ENCODE data around the gene RCAN3. TPM values are rescaled to one million over a fixed set of nuclear protein-coding genes. Genes with fewer than 3 reads are reported as not detected.

Gene RCAN3
- total RNA-seq, 1 experiment from 2014 or later = 21.9 TPM

DNA sequence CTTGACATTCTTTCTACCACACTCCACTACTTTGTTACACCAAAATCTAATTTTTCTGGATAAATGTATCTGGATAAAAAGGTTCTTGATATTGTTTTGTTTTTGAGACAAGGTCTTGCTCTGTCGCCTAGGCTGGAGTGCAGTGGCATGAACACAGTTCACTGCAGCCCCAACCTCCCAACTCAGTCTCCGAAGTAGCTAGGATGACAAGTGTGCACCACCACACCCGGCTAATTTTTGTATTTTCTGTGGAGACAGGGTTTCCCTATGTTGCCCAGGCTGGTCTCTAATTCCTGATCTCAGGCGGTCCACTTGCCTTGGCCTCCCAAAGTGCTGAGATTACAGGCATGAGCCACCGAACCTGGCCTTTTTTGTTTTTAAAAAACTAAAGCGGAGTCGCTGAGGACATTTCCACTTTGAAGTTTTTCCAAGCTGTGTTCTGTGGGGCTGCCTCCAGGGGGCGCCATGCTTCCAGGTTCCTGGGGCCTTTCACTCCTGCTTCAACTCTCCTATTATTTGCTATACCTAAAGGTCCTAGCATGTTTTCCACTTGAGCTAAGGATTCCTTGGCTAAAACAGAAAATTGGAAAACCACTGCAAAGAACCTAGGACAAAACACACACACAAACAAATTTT, 39.2 kb downstream of the RCAN3 start:
- peak overlapping the region; percentile 48; the same call in 1 of the 2 replicates for H3K4me3 ChIP-seq
- no peaks in the 10 kb centered on the region for H3K79me2 ChIP-seq (ENCODE audit: low read depth)
- intact Hi-C loops (cut with micrococcal nuclease; ENCODE audit: unreplicated experiment) = loop anchor here (1.0 kb wide), 1 partner anchor 93 kb away; no protein-coding TSS in a partner anchor
- BruUV-seq (replicated peaks) = no TSS peak
- no peaks in the 10 kb centered on the region for H4K20me1 ChIP-seq (ENCODE audit: insufficient read depth)
- no peaks in the 10 kb centered on the region for H3K9me2 ChIP-seq (ENCODE audit: insufficient read depth)
- peak overlapping the region; percentile 79 for H3K4me2 ChIP-seq
- H3K9me3 ChIP-seq (ENCODE audit: insufficient read depth, low read depth) = no peaks in the 10 kb centered on the region
- no peak for TF ChIP-seq EZH2 (IDR thresholded peaks at IDR 0.05; ENCODE audit: low read depth)
- TF ChIP-seq, protein P1, sequence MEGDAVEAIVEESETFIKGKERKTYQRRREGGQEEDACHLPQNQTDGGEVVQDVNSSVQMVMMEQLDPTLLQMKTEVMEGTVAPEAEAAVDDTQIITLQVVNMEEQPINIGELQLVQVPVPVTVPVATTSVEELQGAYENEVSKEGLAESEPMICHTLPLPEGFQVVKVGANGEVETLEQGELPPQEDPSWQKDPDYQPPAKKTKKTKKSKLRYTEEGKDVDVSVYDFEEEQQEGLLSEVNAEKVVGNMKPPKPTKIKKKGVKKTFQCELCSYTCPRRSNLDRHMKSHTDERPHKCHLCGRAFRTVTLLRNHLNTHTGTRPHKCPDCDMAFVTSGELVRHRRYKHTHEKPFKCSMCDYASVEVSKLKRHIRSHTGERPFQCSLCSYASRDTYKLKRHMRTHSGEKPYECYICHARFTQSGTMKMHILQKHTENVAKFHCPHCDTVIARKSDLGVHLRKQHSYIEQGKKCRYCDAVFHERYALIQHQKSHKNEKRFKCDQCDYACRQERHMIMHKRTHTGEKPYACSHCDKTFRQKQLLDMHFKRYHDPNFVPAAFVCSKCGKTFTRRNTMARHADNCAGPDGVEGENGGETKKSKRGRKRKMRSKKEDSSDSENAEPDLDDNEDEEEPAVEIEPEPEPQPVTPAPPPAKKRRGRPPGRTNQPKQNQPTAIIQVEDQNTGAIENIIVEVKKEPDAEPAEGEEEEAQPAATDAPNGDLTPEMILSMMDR (conservative IDR thresholded peaks at IDR 0.05) = peak; percentile 61
- H2AFZ ChIP-seq = no peak overlapping the region
- peaks cover 41% of the 10 kb centered on the region for H3K4me1 ChIP-seq (replicated peaks; ENCODE audit: insufficient read depth)
- peaks cover 23% of the 10 kb centered on the region for H3F3A ChIP-seq (ENCODE audit: insufficient read depth, low read depth)
- ChIA-PET CTCF (interaction anchor here (2.0 kb wide), 1 partner anchor 45 kb away, joined by 15 read pairs; no protein-coding TSS in a partner anchor), POLR2A (ENCODE audit: unreplicated experiment) (interaction anchor here (0.7 to 1.0 kb wide), 2 partner anchors 26 to 49 kb away, joined by 5 to 14 read pairs; no protein-coding TSS in a partner anchor)
- peak overlapping the region; percentile 83 for H3K27ac ChIP-seq
- no peaks in the 10 kb centered on the region for H3K27me3 ChIP-seq (ENCODE audit: insufficient read depth, low read depth)
- no peak for DNase-seq
- H3K36me3 ChIP-seq (ENCODE audit: low read depth) = no peaks in the 10 kb centered on the region

DNA sequence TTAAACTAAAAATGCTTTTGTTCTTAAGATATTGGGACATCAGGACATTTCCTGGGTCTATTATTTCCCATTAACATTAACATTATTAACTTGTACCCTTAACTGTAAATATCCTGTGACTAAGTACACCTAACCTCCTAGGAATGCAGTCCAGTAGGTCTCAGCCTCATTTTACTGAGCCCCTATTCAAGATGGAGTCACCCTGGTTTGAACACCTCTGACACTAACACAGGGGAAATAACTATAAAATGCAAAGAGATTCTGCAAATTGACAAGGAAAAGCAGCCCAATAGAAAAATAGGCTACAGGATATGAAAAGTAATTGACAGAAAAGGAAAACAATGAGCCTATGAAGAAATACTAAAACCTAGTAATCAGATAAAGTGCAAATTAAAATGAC, 41.6 kb downstream of the RCAN3 start:
- intact Hi-C loops (cut with micrococcal nuclease; ENCODE audit: unreplicated experiment) = no loop called here
- TF ChIP-seq EZH2 (IDR thresholded peaks at IDR 0.05; ENCODE audit: low read depth) = no peak
- TF ChIP-seq, protein P1 (conservative IDR thresholded peaks at IDR 0.05) = no peak
- Histone ChIP-seq H4K20me1 (ENCODE audit: insufficient read depth) (no peaks in the 10 kb centered on the region), H3K4me1 (replicated peaks; ENCODE audit: insufficient read depth) (peaks cover 41% of the 10 kb centered on the region), H3K9me3 (ENCODE audit: insufficient read depth, low read depth) (no peaks in the 10 kb centered on the region), H3K79me2 (ENCODE audit: low read depth) (no peaks in the 10 kb centered on the region), H3F3A (ENCODE audit: insufficient read depth, low read depth) (peaks cover 23% of the 10 kb centered on the region), H2AFZ (no peak overlapping the region), H3K9me2 (ENCODE audit: insufficient read depth) (no peaks in the 10 kb centered on the region), H3K4me2 (peak overlapping the region; percentile 6), H3K36me3 (ENCODE audit: low read depth) (no peaks in the 10 kb centered on the region), H3K27ac (0 out of 2 replicates have a peak overlapping the region, but pooled peaks have one; percentile 12), H3K27me3 (ENCODE audit: insufficient read depth, low read depth) (no peaks in the 10 kb centered on the region), H3K4me3 (no peak overlapping the region)
- CTCF ChIA-PET = no interaction called here
- POLR2A ChIA-PET (ENCODE audit: unreplicated experiment) = no interaction called here
- BruUV-seq (replicated peaks) = no TSS peak
- peak in 1 of 2 experiments; percentile 78 for DNase-seq

GRCh38 chr1:24545662-24546061, 43.0 kb downstream of the RCAN3 start:
- BruUV-seq (replicated peaks) = no TSS peak
- Histone ChIP-seq H3K4me1 (replicated peaks; ENCODE audit: insufficient read depth) (peaks cover 30% of the 10 kb centered on the region), H3K79me2 (ENCODE audit: low read depth) (no peaks in the 10 kb centered on the region), H3K9me3 (ENCODE audit: insufficient read depth, low read depth) (no peaks in the 10 kb centered on the region), H3K4me2 (no peak overlapping the region), H3K9me2 (ENCODE audit: insufficient read depth) (no peaks in the 10 kb centered on the region), H3K27me3 (ENCODE audit: insufficient read depth, low read depth) (no peaks in the 10 kb centered on the region), H2AFZ (no peak overlapping the region), H3F3A (ENCODE audit: insufficient read depth, low read depth) (peaks cover 18% of the 10 kb centered on the region), H3K4me3 (no peak overlapping the region), H3K27ac (no peak overlapping the region), H3K36me3 (ENCODE audit: low read depth) (no peaks in the 10 kb centered on the region), H4K20me1 (ENCODE audit: insufficient read depth) (no peaks in the 10 kb centered on the region)
- no peak for DNase-seq
- POLR2A ChIA-PET (ENCODE audit: unreplicated experiment) = no interaction called here
- CTCF ChIA-PET = no interaction called here
- TF ChIP-seq, protein P1 (conservative IDR thresholded peaks at IDR 0.05) = no peak
- no peak for TF ChIP-seq EZH2 (IDR thresholded peaks at IDR 0.05; ENCODE audit: low read depth)
- intact Hi-C loops (cut with micrococcal nuclease; ENCODE audit: unreplicated experiment) = no loop called here
